GM21825 (cell line): ENCODE measurements around the gene OR2G6.
"Not testable (repeated sequence)": the region's sequence is repeated elsewhere in the genome, so short reads cannot be mapped to it uniquely, and the experiment has no call there.

ENCODE experiments used
- ATAC-seq: cut with Tn5 transposase; IDR thresholded peaks from one replicate; pipeline ENCODE4 v1.9.1; 2021; ENCODE audit warnings: mild to moderate bottlenecking, moderate library complexity; ENCODE audit not compliant: unreplicated experiment

Gene OR2G6

GRCh38 chr1:248573856-248574255, 66.0 kb downstream of the OR2G6 start:
- ATAC-seq = not testable (repeated sequence)

DNA sequence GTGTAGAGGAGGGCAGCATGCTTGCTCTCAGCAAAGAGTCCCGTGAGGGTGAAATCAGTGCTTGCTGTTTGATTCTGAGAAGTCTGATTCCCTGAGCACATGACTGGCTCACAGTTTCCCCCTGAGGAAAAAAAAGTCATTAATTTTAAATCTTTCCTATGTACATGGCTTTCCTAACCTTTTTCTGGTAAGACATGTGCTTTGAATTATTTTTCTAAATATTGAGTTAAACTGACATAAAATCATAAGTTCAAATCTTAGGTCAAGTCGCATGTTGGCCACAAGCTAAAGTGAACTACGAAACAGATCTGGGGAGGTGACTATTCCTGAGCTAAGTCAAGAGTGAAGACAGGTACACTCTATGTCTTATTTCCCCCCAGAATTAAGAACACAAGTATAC, 66.8 kb downstream of the OR2G6 start, which contains the start of gene OR2T34:
OR2T34 (minus strand) TSS at position 101 of the 400 bp plus-strand sequence; CDS start at position 101, 0 bp downstream.
- ATAC-seq = not testable (repeated sequence)

DNA sequence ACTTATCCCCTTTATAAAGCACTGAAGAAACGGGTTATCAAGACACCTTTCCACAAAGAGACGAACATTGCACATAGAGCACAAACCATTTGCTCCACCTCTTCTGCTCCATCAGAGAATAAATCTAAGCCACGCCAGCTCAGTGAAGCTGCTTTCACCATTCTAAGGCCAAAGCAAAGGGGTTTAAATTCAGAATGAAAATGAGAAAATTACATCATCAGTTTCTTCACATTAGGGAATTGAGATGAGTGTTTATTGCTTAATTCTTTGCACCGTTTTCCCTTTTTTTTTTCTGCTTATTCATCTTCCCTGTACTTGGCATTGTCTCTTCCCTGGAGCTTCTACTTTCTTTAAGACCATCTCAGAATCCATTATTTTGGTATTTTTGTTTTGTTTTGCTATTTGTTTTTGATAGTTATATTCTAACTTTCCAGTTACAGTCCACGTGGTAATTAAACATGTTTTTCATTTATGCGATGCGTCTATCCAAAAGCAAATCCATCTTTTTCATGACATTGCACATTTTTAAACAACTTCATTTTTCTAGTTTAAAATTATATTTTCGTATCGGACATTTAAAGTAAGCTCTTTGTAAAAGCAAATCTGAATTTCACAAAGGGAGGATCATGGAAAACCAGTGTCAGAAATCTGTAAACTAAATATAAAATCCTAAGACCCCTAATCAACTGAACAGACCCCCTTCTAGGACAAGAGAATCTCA, 68.5 kb downstream of the OR2G6 start:
- no peak for ATAC-seq
